Hepatocyte (in vitro differentiated cells): ENCODE data around the gene NOX5. TPM values are rescaled to one million over a fixed set of nuclear protein-coding genes. Genes with fewer than 3 reads are reported as not detected.

Experiments used
- DNase-seq: peaks from one replicate; pipeline ENCODE4 v3.0.0-alpha.2; 2016; ENCODE audit warnings: low spot score
- H2AFZ ChIP-seq: fragments of 200-600 bp; sonication (generic); 2 replicates; pipeline ENCODE4 v1.6.0; 2016; ENCODE audit warnings: antibody characterized with exemption, mild to moderate bottlenecking
- H3K27ac ChIP-seq: fragments of 200-600 bp; sonication (generic); 2 replicates; pipeline ENCODE4 v1.5.1; 2016; ENCODE audit warnings: mild to moderate bottlenecking
- H3K27me3 ChIP-seq: fragments of 200-600 bp; sonication (generic); 2 replicates; pipeline ENCODE4 v1.6.1; 2016
- H3K36me3 ChIP-seq: fragments of 200-600 bp; sonication (generic); replicated peaks from 2 replicates; pipeline ENCODE4 v1.5.1; 2016; ENCODE audit warnings: low read depth; ENCODE audit not compliant: insufficient read depth
- H3K4me1 ChIP-seq: fragments of 200-600 bp; sonication (generic); 2 replicates; pipeline ENCODE4 v1.5.1; 2016; ENCODE audit warnings: mild to moderate bottlenecking, moderate library complexity; ENCODE audit not compliant: insufficient read depth
- H3K4me2 ChIP-seq: fragments of 200-600 bp; sonication (generic); 2 replicates; pipeline ENCODE4 v1.6.0; 2016
- H3K4me3 ChIP-seq: fragments of 200-600 bp; sonication (generic); 2 replicates; pipeline ENCODE4 v1.5.1; 2016; ENCODE audit warnings: mild to moderate bottlenecking
- H3K79me2 ChIP-seq: fragments of 200-600 bp; sonication (generic); 2 replicates; pipeline ENCODE4 v1.6.0; 2017; ENCODE audit warnings: mild to moderate bottlenecking
- H3K9me2 ChIP-seq: fragments of 200-600 bp; sonication (generic); replicated peaks from 2 replicates; pipeline ENCODE4 v1.6.0; 2017; ENCODE audit warnings: mild to moderate bottlenecking; ENCODE audit not compliant: insufficient read depth
- H3K9me3 ChIP-seq: fragments of 200-600 bp; sonication (generic); 2 replicates; pipeline ENCODE4 v1.5.1; 2016; ENCODE audit warnings: low read depth, mild to moderate bottlenecking
- H4K20me1 ChIP-seq: fragments of 200-600 bp; sonication (generic); 2 replicates; pipeline ENCODE4 v1.6.0; 2016; ENCODE audit warnings: mild to moderate bottlenecking; ENCODE audit not compliant: insufficient read depth, poor library complexity, severe bottlenecking
- EZH2 ChIP-seq: fragments of 200-600 bp; sonication (generic); IDR thresholded peaks from 2 replicates; pipeline ENCODE4 v1.6.1; 2016; ENCODE audit warnings: antibody characterized with exemption, mild to moderate bottlenecking, borderline replicate concordance
- EZH2phosphoT487 ChIP-seq: fragments of 200-600 bp; sonication (generic); IDR thresholded peaks from one replicate; pipeline ENCODE4 v1.6.1; 2018; ENCODE audit warnings: antibody characterized with exemption, mild to moderate bottlenecking, low read depth, moderate library complexity; ENCODE audit not compliant: unreplicated experiment, severe bottlenecking
- WGBS: methylation state at CpG from one replicate; pipeline ENCODE4 v1.1.6; 2016; ENCODE audit warnings: low lambda C conversion rate; ENCODE audit errors: missing lambda C conversion rate; 5-methylcytosine and 5-hydroxymethylcytosine counted together
- polyA plus RNA-seq: library from polyadenylated mRNA; unstranded; fragments of >200 nt; fragmentation: Nextera tagmentation; extraction: Ambion mirVana; gene quantifications from 2 replicates; pipeline ENCODE4 v1.2.1, GENCODE V29; 2016
- total RNA-seq: library from RNA; depleted of rRNA; stranded (reverse); fragments of >200 nt; gene quantifications from 2 replicates; pipeline ENCODE4 v1.2.3, GENCODE V29; 2014
- TF ChIP-seq, protein P1 (sequence below): fragments of 200-600 bp; sonication (generic); IDR thresholded peaks from 2 replicates; pipeline ENCODE4 v1.5.1; 2016; ENCODE audit warnings: antibody characterized with exemption, mild to moderate bottlenecking; ENCODE audit not compliant: poor library complexity

Gene NOX5
- total and polyA plus RNA-seq, 2 experiments from 2014 or later = 0.13 TPM; not detected in 1

DNA sequence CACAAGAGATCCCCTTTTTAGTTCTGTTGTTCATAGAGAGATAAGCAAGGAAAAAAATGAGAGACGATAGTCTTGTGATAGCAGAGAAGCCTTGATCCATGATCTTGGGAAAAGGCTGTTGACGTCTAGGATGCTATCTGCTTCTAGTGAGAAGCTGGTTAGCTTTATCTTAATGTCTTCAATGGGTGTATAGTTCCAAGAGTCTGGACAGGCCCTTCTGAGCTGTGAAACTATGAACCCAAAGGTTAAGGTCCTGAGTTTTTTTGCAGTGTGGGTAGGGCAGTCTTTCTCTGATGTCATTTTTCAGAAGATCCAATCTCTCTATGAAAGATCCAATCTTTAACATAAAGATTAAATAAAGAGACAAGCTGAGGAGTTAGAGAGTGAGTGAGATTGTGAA is 10.5 kb upstream of the NOX5 start:
- Histone ChIP-seq H4K20me1 (no peaks in the 10 kb centered on the region), H3K36me3 (no peaks in the 10 kb centered on the region), H3K4me3 (no peak overlapping the region), H3K27ac (no peak overlapping the region), H3K4me1 (no peaks in the 10 kb centered on the region), H3K4me2 (no peak overlapping the region), H3K9me3 (peaks cover 14% of the 10 kb centered on the region), H3K9me2 (no peaks in the 10 kb centered on the region), H3K79me2 (no peaks in the 10 kb centered on the region), H3K27me3 (no peaks in the 10 kb centered on the region), H2AFZ (no peak overlapping the region)
- no peak for DNase-seq
- TF ChIP-seq EZH2 = no peak
- TF ChIP-seq, protein P1, sequence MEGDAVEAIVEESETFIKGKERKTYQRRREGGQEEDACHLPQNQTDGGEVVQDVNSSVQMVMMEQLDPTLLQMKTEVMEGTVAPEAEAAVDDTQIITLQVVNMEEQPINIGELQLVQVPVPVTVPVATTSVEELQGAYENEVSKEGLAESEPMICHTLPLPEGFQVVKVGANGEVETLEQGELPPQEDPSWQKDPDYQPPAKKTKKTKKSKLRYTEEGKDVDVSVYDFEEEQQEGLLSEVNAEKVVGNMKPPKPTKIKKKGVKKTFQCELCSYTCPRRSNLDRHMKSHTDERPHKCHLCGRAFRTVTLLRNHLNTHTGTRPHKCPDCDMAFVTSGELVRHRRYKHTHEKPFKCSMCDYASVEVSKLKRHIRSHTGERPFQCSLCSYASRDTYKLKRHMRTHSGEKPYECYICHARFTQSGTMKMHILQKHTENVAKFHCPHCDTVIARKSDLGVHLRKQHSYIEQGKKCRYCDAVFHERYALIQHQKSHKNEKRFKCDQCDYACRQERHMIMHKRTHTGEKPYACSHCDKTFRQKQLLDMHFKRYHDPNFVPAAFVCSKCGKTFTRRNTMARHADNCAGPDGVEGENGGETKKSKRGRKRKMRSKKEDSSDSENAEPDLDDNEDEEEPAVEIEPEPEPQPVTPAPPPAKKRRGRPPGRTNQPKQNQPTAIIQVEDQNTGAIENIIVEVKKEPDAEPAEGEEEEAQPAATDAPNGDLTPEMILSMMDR = no peak
- TF ChIP-seq EZH2phosphoT487 = no peak
- WGBS = 59% methylated on average over 2 of the region's 2 CpGs

DNA sequence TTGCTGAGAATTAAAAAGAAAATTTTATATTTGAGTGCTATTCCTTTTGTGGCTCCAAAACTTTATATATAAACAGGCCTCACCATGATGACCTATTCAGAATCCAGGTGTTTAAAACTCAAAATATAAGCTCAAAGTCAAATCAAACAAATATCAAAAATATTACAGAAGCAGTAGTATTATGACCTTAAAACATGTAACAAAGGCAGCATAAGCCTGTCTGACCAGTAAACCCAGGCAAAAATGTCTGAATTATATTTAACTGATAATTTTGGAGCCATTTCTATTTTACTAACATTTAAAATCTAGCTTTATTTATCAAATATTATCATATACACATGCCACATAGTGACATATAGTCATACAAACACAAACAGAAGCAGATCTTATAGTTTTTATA is 6.4 kb upstream of the NOX5 start:
- no peaks in the 10 kb centered on the region for H3K36me3 ChIP-seq
- DNase-seq = no peak
- peaks cover 5% of the 10 kb centered on the region for H3K4me1 ChIP-seq
- no peak overlapping the region for H3K27ac ChIP-seq
- H4K20me1 ChIP-seq = no peaks in the 10 kb centered on the region
- H3K9me2 ChIP-seq = no peaks in the 10 kb centered on the region
- H3K4me3 ChIP-seq = no peak overlapping the region
- peaks cover 14% of the 10 kb centered on the region for H3K9me3 ChIP-seq
- no peaks in the 10 kb centered on the region for H3K27me3 ChIP-seq
- no peak overlapping the region for H2AFZ ChIP-seq
- no peaks in the 10 kb centered on the region for H3K79me2 ChIP-seq
- TF ChIP-seq EZH2phosphoT487 (no peak), EZH2 (no peak)
- TF ChIP-seq, protein P1 = no peak
- H3K4me2 ChIP-seq = no peak overlapping the region

DNA sequence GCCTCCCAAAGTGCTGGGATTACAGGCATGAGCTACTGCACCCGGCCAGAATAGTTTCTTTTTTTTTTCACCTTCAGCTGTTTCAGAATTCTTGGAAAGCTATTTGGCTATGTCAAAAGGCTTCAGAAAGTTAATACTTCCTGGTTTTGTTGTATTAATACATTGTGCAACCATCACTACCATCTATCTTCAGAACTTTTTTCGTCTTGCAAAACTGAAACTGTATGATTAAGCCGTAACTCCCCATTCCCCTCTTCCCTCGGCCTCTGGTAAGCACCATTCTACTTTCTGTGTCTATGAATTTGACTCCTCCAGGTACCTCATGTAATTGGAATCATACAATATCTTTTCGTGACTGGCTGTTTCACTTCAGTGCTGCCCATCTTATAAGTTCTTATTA is 5.2 kb upstream of the NOX5 start:
- no peak overlapping the region for H3K4me3 ChIP-seq
- WGBS = 94% methylated on average over 5 of the region's 5 CpGs
- no peak for DNase-seq
- H4K20me1 ChIP-seq = no peaks in the 10 kb centered on the region
- H3K9me3 ChIP-seq = peaks cover 14% of the 10 kb centered on the region
- H3K9me2 ChIP-seq = no peaks in the 10 kb centered on the region
- peaks cover 11% of the 10 kb centered on the region for H3K4me1 ChIP-seq
- no peak overlapping the region for H3K27ac ChIP-seq
- H3K36me3 ChIP-seq = no peaks in the 10 kb centered on the region
- H3K4me2 ChIP-seq = no peak overlapping the region
- H3K79me2 ChIP-seq = no peaks in the 10 kb centered on the region
- H2AFZ ChIP-seq = no peak overlapping the region
- TF ChIP-seq, protein P1 = no peak
- no peak for TF ChIP-seq EZH2phosphoT487
- no peak for TF ChIP-seq EZH2
- no peaks in the 10 kb centered on the region for H3K27me3 ChIP-seq

DNA sequence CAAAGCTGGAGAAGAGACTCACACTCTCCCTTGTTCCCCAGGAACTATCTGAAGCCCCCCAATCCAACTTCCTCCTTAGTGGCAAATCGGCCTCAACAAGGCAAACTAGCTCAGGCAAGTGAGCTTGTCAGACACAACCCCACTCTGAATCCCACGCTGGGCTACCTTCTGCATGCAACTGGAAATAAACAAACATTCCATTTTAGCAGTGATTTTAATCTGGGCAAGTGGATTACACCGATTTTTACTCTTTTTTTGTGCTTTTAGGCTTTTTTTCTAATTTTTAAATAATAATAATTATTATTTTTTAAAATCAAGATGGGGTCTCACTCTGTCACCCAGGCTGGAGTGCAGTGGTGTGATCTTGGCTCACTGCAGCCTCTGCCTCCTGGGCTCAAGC is 2.9 kb upstream of the NOX5 start:
- peaks cover 11% of the 10 kb centered on the region for H3K4me1 ChIP-seq
- H3K27me3 ChIP-seq = no peaks in the 10 kb centered on the region
- H3K9me2 ChIP-seq = no peaks in the 10 kb centered on the region
- no peak for DNase-seq
- WGBS = 90% methylated on average over 3 of the region's 3 CpGs
- H2AFZ ChIP-seq = no peak overlapping the region
- TF ChIP-seq EZH2phosphoT487 (no peak), EZH2 (no peak)
- TF ChIP-seq, protein P1 = no peak
- H3K9me3 ChIP-seq = peaks cover 14% of the 10 kb centered on the region
- H3K4me3 ChIP-seq = no peak overlapping the region
- H3K27ac ChIP-seq = no peak overlapping the region
- no peaks in the 10 kb centered on the region for H4K20me1 ChIP-seq
- H3K36me3 ChIP-seq = no peaks in the 10 kb centered on the region
- H3K79me2 ChIP-seq = no peaks in the 10 kb centered on the region
- no peak overlapping the region for H3K4me2 ChIP-seq
